GM21723 (cell line): ENCODE data around the gene GLP1R.
A peak's percentile ranks its signal among the peaks of the same experiment; 100 is the strongest.

ENCODE experiments used
- ATAC-seq: cut with Tn5 transposase; IDR thresholded peaks from one replicate; pipeline ENCODE4 v1.9.1; 2021; ENCODE audit warnings: mild to moderate bottlenecking, moderate library complexity; ENCODE audit not compliant: unreplicated experiment

Gene GLP1R

DNA sequence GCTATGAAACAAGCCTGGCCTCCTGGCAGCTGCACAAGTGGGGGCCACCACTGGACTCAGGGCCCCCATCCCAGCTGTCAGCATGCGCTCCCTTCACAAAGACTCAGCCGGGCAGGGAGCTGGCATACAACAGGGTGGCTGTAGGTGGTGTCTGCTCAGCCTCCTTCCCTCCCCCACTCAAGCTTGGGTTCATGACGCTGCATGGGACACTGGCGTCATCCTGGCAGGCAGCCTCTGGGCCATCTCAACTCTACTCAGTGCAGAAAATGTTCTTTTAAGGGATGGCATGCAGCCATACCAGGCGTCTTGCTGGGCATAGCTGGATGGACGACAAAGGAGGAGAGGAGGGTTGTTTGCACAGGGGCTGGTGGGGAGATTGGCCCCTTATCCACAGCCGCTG lies 35.9 kb downstream of the GLP1R start:
- ATAC-seq: no peak

DNA sequence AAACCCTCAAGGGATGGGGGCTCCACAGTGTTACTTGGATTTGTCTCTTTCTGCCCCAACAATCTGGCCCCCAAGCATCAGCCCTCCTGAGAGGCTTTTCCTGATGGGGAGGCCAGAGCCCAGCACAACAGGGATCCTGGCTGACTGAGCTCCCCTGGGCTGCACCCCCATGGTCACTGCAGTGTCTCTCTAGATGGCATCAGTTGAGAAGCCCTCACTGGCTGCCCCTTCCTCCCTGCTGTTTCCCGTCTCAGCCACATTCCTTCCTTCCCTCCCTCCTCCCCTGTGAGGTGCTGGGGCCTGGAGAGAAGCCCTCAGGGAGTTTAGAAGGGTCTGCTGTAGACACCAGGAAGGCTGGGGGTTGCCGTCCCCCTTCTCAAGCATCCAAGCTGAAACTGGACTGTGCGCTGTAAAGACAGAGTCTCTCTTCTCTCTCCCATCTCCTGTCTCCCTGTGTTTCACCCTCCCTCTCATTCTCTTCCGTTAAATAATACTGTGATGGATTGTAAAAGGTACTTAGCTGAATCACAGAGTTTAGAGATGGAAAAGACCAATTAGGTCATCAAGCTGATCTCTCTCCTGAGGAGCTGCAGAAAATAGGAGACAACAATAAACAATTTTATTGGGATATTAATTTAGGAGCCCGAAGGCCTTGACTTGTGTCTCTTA lies 36.7 kb downstream of the GLP1R start:
- ATAC-seq: no peak

DNA sequence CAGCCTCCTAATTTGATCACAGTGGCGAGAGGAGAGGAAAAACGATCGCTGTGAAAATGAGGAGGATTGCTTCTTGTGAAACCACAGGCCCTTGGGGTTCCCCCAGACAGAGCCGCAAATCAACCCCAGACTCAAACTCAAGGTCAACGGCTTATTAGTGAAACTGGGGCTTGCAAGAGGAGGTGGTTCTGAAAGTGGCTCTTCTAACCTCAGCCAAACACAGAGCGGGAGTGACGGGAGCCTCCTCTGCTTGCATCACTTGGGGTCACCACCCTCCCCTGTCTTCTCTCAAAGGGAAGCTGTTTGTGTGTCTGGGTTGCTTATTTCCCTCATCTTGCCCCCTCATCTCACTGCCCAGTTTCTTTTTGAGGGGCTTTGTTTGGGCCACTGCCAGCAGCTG lies 37.7 kb downstream of the GLP1R start:
- ATAC-seq: peak; percentile 71

DNA sequence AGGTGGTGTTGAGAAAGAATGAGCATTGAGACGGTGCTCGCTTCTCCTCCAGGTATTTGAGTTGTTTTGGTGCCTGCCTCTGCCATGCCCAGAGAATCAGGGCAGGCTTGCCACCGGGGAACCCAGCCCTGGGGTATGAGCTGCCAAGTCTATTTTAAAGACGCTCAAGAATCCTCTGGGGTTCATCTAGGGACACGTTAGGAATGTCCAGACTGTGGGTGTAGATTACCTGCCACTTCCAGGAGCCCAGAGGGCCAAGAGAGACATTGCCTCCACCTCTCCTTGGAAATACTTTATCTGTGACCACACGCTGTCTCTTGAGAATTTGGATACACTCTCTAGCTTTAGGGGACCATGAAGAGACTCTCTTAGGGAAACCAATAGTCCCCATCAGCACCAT lies 38.1 kb downstream of the GLP1R start:
- peak; percentile 17 for ATAC-seq

DNA sequence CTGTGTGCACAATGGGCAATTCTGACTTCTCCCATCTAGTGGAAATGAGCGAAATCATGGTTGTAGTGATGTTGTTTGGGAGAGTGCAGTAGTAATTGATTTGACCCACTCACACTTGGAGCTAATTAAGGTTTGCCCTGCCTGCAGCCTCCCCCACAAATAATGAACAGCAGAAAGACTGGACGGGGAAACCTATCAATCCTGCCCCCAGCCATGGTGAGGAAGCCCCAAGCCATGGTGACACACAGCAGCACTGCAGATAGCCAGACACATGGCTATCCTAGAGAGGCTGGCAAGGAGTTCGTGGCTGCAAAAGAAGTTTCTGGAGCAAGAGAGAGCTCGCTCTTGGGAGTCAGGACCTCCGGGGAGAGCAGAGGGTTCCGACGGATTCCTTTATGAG lies 38.6 kb downstream of the GLP1R start:
- ATAC-seq: no peak

DNA sequence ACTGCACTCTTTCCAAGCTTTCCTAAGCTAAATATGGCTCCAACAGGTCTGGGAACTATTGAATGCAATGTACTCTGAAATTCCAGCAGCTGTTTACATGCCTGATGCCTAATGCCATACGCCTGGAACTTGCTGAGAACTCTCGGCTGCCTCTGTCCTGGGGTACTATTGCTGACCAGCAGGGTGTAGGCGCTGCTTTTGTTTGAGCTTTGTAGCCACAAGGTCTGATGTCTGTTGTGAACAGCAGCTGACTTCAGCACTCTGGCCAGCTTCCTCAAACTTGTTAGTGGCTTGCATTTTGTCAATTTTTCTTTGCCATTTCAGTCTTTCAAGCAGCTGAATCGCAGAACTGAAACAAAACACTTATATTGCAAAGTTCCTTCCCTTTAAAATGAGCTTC lies 39.8 kb downstream of the GLP1R start:
- no peak for ATAC-seq

DNA sequence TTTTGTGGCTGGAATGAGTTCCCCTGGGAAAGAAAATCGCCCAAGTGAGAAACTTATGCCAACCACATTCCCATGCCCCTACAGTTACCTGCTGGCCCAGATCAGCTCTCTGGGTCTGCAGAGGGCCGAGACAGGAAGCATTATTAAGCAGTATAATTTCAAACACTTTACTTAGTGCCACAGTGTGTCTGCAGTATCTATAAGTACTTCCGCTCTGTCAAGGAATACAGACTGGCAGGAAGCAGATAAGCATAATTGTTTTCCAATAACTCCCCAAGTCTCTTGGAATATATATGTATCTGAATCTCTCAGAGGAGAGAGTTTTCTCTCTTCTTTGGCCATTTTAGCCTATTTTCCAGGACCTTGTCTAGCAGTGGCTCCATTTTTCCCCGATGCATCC lies 41.5 kb downstream of the GLP1R start:
- no peak for ATAC-seq

DNA sequence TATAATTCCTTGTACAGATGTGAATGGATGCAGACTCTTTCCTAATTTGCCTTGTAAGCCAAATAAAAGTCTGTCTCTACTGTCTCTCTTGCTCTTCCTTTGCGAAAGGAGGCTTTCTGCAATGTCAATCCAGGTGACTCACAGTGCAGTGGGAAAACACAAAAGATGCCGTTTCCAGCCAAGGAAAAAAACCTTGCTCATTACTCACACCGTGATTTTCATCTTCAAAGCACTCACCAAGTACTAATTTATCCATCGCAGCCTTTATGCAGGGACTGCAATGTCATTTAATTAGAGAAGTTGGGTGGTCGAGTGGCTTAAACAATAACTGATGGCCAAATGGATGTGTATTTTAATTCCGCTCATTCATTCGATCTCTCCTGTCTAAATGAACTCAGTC lies 42.6 kb downstream of the GLP1R start:
- ATAC-seq: no peak

DNA sequence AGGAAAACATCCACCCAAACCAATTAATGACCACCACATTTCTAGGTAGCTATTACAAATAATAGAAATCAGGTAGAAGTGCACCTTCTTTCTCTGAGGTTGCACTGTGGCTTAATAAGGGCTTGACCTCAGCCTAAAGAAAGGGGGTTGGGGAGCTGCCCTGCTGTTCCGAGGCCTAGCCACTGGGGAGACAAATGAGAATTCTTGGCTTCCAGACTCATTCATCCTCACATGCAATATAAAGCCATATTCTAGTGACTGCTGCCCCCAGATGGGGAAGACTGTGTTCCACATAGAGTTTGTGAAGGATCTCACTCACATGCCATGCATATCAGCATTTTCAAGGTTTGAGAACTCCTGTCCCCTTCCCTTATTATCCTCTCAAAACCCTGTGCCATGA lies 43.5 kb downstream of the GLP1R start:
- ATAC-seq: no peak

DNA sequence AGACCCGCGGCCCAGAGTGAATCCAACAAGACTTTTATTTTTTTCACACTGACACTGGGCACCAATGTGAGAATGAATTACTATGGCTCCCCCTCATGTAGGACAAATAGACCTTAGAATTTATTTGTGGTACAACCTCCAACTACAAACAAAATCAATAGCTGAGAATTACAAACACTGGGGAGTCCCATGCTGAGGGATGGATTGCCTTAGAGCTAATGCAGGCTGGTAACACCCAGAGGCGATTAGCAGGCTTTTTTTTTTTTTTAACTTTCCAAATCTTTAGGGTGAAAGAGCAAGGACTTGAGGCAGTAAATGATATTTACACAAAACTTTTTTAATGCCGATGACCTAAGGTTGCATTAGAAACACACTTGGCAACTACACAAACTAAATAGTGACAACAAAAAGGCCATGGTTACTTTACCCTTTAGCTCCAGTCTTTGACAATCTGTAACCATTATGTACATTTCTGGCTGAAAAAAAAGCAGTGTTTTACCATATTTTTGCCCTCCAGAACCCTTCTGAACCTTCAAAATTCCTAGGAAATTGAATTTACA lies 44.6 kb downstream of the GLP1R start:
- ATAC-seq: no peak

DNA sequence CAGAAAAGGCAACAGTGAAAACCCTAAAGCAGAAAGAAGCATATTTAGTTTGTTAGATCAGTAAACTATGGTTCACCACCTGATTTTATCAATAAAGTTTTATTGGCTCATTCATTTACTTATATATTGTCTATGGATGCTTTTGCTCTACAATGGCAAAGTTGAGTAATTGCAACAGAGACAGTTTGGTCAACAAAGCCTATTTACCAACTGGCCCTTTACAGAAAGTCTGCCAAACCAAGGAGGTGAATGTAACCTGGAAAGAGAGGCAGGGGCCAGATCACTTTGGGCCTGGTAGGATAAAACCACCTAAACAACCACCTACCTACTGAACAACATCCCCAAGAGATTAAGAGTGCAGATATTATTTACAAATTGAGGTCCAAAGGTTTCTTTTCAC lies 47.0 kb downstream of the GLP1R start:
- no peak for ATAC-seq

DNA sequence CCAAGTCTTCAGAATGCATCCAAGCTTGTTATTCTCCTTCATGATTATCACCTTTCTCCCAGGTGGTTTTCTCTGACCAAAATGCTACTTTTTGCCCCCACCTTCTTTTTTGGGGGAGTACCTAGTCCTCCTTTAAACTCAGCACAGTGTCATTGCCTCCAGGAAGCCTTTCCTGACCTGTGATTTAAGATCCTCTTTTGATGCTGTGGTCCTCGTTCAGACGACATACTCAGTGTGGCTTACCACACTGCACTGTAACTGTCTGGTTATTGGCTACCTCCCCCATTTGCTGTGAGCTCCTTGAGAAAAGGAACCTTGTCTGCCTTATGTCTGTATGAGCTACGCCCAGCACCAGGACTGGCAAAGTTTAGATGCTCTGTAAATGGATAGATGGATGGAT lies 51.8 kb downstream of the GLP1R start:
- no peak for ATAC-seq

DNA sequence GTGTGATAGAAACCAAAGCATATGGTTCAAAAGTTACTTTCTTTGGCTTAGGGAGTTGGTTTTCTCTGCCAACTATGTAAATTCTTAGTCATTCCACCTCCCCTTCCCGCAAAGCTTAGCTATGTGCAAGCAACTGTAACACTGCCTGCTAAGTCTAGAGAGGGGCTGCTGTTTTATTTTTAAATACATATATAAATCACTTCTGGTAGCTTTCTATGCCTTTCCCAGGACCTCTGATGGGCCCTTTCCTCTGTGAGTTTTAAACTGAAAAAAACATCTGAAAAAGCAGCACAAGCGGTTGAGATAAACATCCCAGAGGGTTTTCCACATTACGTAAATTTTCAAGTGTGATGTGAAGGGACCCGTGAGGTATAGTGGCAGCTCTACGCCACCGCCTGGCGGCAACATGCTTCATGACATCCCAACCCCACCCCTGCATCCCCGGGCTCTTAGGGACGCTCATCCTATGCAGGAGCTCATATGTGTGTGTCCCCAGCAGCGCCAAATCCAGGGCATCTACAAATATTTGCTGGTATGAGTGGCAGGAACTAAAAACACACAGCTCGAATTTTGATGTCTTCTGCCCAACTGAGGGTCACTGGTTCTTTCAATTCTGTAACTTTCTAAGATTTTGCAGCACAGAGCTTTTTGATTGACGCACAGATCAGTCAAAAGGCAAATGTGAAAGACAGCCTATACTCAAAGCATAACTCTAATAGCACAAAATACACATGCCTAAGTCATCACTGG lies 53.7 kb downstream of the GLP1R start:
- ATAC-seq: no peak

DNA sequence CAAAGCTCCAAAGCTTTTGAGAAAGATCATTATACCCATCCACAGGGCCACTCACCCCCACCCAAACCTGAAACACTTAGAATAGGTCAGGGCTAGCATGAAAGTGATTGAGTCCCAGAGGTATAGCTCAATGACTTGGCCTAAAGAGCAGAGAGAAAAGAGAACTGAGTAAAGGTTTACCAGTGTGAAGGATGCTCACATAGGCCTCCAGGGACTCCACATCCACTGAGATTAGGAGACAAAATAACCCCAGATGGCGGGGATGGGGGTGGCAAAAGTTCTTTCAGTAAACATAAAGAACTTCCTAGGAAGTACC lies 54.2 kb downstream of the GLP1R start:
- no peak for ATAC-seq

DNA sequence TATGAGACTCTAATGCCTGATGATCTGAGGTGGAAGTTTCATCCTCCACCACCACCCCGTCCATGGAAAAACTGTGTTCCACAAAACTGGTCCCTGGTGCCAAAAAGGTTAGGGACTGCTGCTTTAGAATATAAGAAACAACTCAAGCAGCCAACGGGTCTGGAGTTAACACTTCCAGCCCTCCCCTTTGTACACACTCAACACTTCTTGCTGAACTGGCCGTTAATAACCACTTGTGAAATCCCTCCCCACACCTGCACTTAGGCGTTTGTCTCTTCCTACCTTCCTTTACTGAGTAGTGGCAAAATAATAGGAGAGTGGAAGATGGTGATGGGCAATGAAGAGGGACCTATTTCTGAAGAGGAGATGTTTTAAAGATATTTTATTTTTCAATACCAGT lies 55.9 kb downstream of the GLP1R start:
- no peak for ATAC-seq

DNA sequence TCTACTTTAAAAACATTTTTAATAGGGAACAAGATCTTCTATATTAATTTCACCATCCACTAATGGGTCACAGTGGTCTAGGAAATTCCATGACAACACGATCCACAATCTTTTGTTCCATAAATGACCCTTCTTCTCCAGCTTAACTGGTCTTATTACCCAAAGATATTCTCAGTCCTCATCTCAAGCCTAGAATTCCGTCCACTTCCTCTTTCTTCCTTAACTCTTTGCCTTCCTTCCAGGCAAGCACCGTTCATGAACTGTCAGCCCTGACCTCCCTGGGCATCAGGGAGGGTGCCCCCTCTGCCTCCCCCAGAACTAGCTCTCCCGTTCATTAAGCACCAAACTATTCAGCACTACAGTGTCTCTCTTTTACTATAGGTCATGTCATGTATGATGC lies 58.5 kb downstream of the GLP1R start:
- ATAC-seq: no peak

DNA sequence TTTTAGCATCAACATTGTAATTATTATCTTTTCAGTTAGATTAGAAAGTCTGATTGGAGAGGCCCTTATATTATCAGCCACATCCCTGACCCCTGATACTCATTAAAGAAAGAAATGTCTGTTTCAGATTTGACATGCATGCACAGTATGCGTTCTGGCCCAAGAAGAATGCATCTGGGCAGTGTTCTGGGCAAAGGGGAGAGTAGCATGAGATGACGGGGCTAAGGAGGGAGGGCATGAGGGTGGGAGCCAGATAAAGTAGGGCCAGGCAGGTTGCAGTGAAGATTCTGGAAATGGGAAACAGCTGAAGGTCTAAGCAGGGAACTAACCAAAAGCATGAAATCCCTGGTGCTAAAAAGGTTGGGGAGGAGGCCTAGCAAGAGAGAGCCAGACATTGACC lies 59.1 kb downstream of the GLP1R start:
- no peak for ATAC-seq

DNA sequence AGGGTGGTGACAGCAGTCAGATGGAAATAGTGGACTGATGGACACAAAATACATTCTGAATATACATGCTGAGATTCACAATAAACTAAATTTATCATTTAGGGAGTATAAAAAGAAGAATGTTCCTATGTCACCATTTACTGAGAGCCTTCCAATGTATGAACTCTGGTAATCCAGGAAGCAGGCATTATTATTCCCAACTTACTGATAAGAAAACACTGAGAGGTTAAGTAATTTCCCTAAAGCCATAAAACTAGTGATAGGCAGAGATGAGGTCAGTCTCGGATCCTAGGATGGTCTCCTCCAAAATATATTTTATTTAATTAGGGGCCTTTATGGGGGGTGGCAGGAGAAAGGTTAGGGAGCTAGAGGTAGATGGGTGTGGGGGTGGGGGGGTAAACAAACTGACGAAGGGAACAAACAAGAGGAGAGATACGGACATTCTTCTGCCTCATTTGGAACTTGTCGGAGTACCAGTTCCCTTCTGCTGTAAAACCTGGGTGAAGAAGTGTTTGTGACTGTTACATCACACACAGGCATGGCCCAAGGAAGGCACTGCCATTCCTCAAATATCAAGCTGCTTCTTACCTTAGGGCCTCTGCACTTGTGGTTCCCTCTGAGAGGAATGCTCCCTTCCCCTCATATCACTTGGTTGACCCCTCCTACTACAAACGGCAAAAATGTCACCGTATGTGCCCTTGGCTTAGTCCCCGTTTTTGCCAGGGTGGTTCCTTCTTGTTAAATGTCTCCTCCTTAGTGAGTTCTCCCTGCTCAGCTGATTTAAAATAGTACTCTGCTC lies 59.7 kb downstream of the GLP1R start:
- ATAC-seq: no peak

DNA sequence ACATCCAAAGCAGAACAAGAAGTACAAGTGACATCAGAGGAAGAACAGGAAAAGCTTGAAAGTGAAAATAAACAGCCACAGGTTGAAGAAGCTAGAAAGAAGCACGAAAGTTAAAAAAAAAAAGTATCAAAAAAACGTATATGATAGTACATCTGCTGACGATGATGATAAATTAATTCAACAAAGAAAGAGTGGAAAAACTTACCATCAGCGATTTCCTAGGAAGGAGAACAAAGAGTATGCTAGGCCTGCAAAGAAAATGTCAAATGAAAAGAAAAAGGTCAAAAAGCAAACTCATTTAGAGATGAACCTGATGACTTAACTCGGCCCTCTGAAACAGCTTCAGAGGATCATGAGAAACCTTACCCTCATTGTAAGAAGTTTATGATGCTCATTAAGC lies 62.7 kb downstream of the GLP1R start:
- no peak for ATAC-seq

DNA sequence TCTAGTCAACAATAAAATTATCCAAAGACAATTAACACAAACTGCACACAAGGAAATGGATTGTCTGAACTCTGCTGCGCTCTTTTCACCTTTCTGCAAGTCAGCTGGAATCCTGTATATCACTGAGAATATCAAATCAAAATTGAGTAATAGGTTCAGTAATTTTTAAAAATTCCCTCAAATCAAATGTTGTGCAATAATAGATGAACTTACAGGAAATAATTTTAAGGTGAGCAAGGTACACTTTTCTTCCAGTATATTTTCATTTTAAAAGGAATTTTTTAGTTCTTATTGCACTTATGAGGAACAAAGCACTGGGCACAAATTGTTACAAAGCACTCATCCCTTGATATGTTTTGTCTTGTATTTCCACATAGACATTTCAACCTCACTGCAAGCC lies 65.2 kb downstream of the GLP1R start:
- no peak for ATAC-seq

DNA sequence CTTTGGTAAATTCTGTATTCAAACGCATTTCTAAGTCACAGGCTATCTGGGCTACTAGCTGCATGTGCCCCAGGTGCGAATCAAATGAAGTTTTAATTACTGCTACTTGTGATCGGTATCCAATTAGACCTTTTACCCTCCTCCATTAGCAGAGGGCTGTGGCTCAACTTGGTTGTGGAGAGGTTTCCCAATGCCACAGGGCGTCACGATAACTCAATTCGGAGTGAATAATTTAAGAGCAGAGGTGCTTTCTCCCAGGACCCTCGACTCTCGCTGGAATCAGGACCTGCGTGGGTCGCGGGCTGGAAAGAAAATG lies 65.8 kb downstream of the GLP1R start:
- peak; percentile 28 for ATAC-seq
